PC-9 (cell line): ENCODE results near the gene DIP2C. TPM values are rescaled to one million over a fixed set of nuclear protein-coding genes. Genes with fewer than 3 reads are reported as not detected.

Experiments
- BruUV-seq: library from RNA; stranded (reverse); fragments of 400-500 nt; replicated peaks from 2 replicates; lab custom pipeline; 2021; lab: Mats Ljungman, UMichigan
- CTCF ChIA-PET: fragments of 300-600 bp; sonication (Branson Sonifier 250); formaldehyde crosslinking; loops from one replicate; lab custom pipeline; 2022; ENCODE audit warnings: antibody characterized with exemption; lab: Charles Lee
- POLR2A ChIA-PET: fragments of 300-600 bp; sonication (Branson Sonifier 250); formaldehyde crosslinking; loops from one replicate; lab custom pipeline; 2022; ENCODE audit warnings: antibody characterized with exemption; ENCODE audit not compliant: unreplicated experiment; lab: Charles Lee
- DNase-seq, 2 experiments: peaks; one replicate each; pipeline versions ENCODE4 v3.0.0 to v3.0.0-alpha.2; 2015 to 2022; ENCODE audit warnings: mixed read lengths in 1 of 2
- H2AFZ ChIP-seq: fragments of 200-600 bp; sonication (generic); 2 replicates; pipeline ENCODE4 v1.8.1; 2017; ENCODE audit warnings: antibody characterized with exemption
- H3F3A ChIP-seq: fragments of 200-600 bp; sonication (generic); 2 replicates; pipeline ENCODE4 v1.8.1; 2017; ENCODE audit warnings: antibody characterized with exemption, mild to moderate bottlenecking, low read depth; ENCODE audit not compliant: insufficient read depth
- H3K27ac ChIP-seq: fragments of 200-600 bp; sonication (generic); 2 replicates; pipeline ENCODE4 v1.6.1; 2016; ENCODE audit warnings: mixed run types
- H3K27me3 ChIP-seq: fragments of 200-600 bp; sonication (generic); 2 replicates; pipeline ENCODE4 v1.6.1; 2016; ENCODE audit warnings: low read depth, mixed run types; ENCODE audit not compliant: insufficient read depth
- H3K36me3 ChIP-seq: fragments of 200-600 bp; sonication (generic); 2 replicates; pipeline ENCODE4 v1.6.1; 2016; ENCODE audit warnings: low read depth, mixed run types
- H3K4me1 ChIP-seq: fragments of 200-600 bp; sonication (generic); replicated peaks from 2 replicates; pipeline ENCODE4 v1.6.1; 2016; ENCODE audit warnings: mixed run types; ENCODE audit not compliant: insufficient read depth
- H3K4me2 ChIP-seq: fragments of 200-600 bp; sonication (generic); 2 replicates; pipeline ENCODE4 v1.6.1; 2017; ENCODE audit warnings: mixed run types
- H3K4me3 ChIP-seq: fragments of 200-600 bp; sonication (generic); 2 replicates; pipeline ENCODE4 v1.6.1; 2016; ENCODE audit warnings: mixed run types
- H3K79me2 ChIP-seq: fragments of 200-600 bp; sonication (generic); 2 replicates; pipeline ENCODE4 v1.6.1; 2017; ENCODE audit warnings: low read depth, mixed run types
- H3K9me2 ChIP-seq: fragments of 200-600 bp; sonication (generic); 2 replicates; pipeline ENCODE4 v1.8.1; 2017; ENCODE audit warnings: mild to moderate bottlenecking; ENCODE audit not compliant: insufficient read depth
- H3K9me3 ChIP-seq: fragments of 200-600 bp; sonication (generic); 2 replicates; pipeline ENCODE4 v1.8.1; 2016; ENCODE audit warnings: low read depth; ENCODE audit not compliant: insufficient read depth
- H4K20me1 ChIP-seq: fragments of 200-600 bp; sonication (generic); 2 replicates; pipeline ENCODE4 v1.8.1; 2017; ENCODE audit not compliant: insufficient read depth
- CTCF ChIP-seq: fragments of 200-600 bp; sonication (generic); conservative IDR thresholded peaks from 2 replicates; pipeline ENCODE4 v1.6.1; 2017; ENCODE audit warnings: mixed run types, antibody characterized with exemption, mild to moderate bottlenecking, moderate library complexity
- EZH2 ChIP-seq: fragments of 200-600 bp; sonication (generic); IDR thresholded peaks from 2 replicates; pipeline ENCODE4 v1.8.0; 2017; ENCODE audit warnings: antibody characterized with exemption, low read depth
- intact Hi-C: fragments of 100-400 bp; cut with micrococcal nuclease; formaldehyde crosslinking; loops from one replicate; pipeline ENCODE4 v1.10.0; 2022; ENCODE audit not compliant: unreplicated experiment
- total RNA-seq: library from RNA; stranded (reverse); gene quantifications from 2 replicates; pipeline ENCODE4 v1.2.3, GENCODE V29; 2021

DIP2C gene
- total RNA-seq, 1 experiment from 2014 or later = 0.83 TPM

- Histone ChIP-seq H3K4me3 (no peak overlapping the region), H3K79me2 (no peaks in the 10 kb centered on the region), H3F3A (no peaks in the 10 kb centered on the region), H3K4me2 (no peak overlapping the region), H3K4me1 (no peaks in the 10 kb centered on the region), H2AFZ (no peak overlapping the region), H4K20me1 (no peaks in the 10 kb centered on the region), H3K27ac (no peak overlapping the region), H3K9me2 (no peaks in the 10 kb centered on the region), H3K36me3 (no peaks in the 10 kb centered on the region), H3K9me3 (no peaks in the 10 kb centered on the region), H3K27me3 (no peaks in the 10 kb centered on the region)
- intact Hi-C loops = no loop called here
- TF ChIP-seq CTCF (no peak), EZH2 (no peak)
- POLR2A ChIA-PET = no interaction called here
- CTCF ChIA-PET = no interaction called here
- DNase-seq = no peak
- no TSS peak for BruUV-seq
Measured at GRCh38 chr10:335151-335800, 354.2 kb downstream of the DIP2C start.

GRCh38 chr10:331186-331585 is 358.3 kb downstream of the DIP2C start:
- no peak for DNase-seq
- Histone ChIP-seq H3F3A (no peaks in the 10 kb centered on the region), H3K79me2 (no peaks in the 10 kb centered on the region), H3K4me3 (no peak overlapping the region), H2AFZ (no peak overlapping the region), H3K4me1 (no peaks in the 10 kb centered on the region), H3K27me3 (no peaks in the 10 kb centered on the region), H3K36me3 (no peaks in the 10 kb centered on the region), H3K4me2 (no peak overlapping the region), H3K9me2 (no peaks in the 10 kb centered on the region), H3K9me3 (no peaks in the 10 kb centered on the region), H4K20me1 (no peaks in the 10 kb centered on the region), H3K27ac (no peak overlapping the region)
- intact Hi-C loops = no loop called here
- BruUV-seq = no TSS peak
- ChIA-PET POLR2A (no interaction called here), CTCF (no interaction called here)
- TF ChIP-seq EZH2 (no peak), CTCF (no peak)

- TF ChIP-seq CTCF (no peak), EZH2 (no peak)
- no peaks in the 10 kb centered on the region for H3F3A ChIP-seq
- H3K9me3 ChIP-seq = no peaks in the 10 kb centered on the region
- peak overlapping the region; percentile 31 for H2AFZ ChIP-seq
- intact Hi-C loops = loop anchor here (1.0 kb wide), 1 partner anchor 9 kb away; no protein-coding TSS in a partner anchor
- H3K4me3 ChIP-seq = peak overlapping the region; percentile 13; the same call in 1 of the 2 replicates
- H3K79me2 ChIP-seq = no peaks in the 10 kb centered on the region
- no peaks in the 10 kb centered on the region for H3K36me3 ChIP-seq
- peak overlapping the region; percentile 41 for H3K4me2 ChIP-seq
- peak; percentile 37 to 79 for DNase-seq
- H4K20me1 ChIP-seq = no peaks in the 10 kb centered on the region
- CTCF ChIA-PET = interaction anchor here (0.6 kb wide), 1 partner anchor 141 kb away, joined by 6 read pairs; no protein-coding TSS in a partner anchor
- no peak overlapping the region for H3K27ac ChIP-seq
- POLR2A ChIA-PET = interaction anchor here (0.6 to 1.0 kb wide), 2 partner anchors 8 to 284 kb away, joined by 3 to 11 read pairs; no protein-coding TSS in a partner anchor
- no peaks in the 10 kb centered on the region for H3K9me2 ChIP-seq
- no peaks in the 10 kb centered on the region for H3K27me3 ChIP-seq
- H3K4me1 ChIP-seq = no peaks in the 10 kb centered on the region
- no TSS peak for BruUV-seq
Measured at GRCh38 chr10:329361-330099, 359.9 kb downstream of the DIP2C start.
